ENCODE data around the gene PCDHGA1.

PCDHGA1 gene

DNA sequence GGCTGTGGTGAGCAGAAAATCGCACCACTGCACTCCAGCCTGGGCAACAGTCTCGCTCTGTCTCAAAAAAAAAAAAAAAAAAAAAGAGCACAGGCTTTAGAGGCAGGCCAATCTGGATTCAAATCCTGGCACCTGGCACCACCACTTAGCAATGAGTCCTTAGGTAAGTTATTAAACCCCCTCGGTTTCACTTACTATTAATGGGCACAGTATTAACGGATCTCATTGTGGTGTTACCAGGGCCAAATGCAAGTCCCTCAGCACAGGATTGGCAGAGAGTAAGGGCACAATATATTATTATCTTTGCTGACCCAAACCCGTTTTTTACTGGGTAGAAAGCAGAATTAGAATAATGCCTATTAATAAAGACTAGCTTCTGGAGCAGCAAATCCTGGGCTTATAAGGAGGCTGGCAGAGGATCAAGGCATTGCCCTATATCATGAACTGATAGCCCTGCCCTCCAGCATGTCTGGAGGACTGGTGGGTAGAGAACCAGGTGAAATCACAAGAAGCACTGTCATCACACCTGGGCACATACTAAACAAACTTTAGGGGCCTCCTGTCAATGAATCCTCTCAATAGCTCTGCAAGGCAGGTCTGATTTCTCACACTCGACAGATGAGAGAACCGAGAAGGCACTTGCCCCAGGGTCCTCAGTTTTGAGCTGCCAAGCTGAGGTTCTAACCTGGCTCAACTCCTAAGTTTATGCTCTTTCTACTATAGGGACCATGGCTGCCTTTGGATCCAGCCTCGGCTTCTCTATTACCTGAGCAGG, 176.3 kb downstream of the PCDHGA1 start:
- DNase-seq (ENCODE audit: low spot score), result no peak
- in situ Hi-C loops (cut with MboI; ENCODE audit: low sequenced_read_pairs, unreplicated experiment), result no loop called here
- no peak for TF ChIP-seq CTCF (IDR thresholded peaks at IDR 0.05; ENCODE audit: borderline replicate concordance, control extremely low read depth, extremely low read depth, insufficient read depth, missing control alignments)

GRCh38 chr5:141507387-141508091, 177.2 kb downstream of the PCDHGA1 start:
- DNase-seq (ENCODE audit: low spot score), result no peak
- TF ChIP-seq CTCF (IDR thresholded peaks at IDR 0.05; ENCODE audit: borderline replicate concordance, control extremely low read depth, extremely low read depth, insufficient read depth, missing control alignments), result no peak

DNA sequence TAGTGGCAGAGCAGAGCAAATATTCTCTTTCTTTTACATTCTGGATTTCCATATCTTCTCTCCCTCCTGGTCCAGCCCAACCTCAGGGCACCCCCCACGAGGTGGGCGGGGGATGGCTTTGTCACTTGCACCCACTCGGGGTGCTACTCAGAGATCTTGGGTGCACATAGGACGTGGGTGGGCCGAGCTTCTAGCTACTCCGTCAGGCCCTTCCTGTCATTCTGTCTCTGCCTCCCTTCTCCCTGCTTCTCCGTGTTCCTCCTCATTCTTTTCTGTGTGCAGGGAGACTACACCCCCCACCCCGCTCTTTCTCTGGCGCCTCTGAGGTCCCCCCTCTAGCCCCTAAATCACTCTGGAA, 178.1 kb downstream of the PCDHGA1 start:
- TF ChIP-seq CTCF (IDR thresholded peaks at IDR 0.05; ENCODE audit: borderline replicate concordance, control extremely low read depth, extremely low read depth, insufficient read depth, missing control alignments), result no peak
- in situ Hi-C loops (cut with MboI; ENCODE audit: low sequenced_read_pairs, unreplicated experiment), result no loop called here
- DNase-seq (ENCODE audit: low spot score), result no peak

More at GRCh38 chr5:141507387-141508091, 177.2 kb downstream of the PCDHGA1 start:
- in situ Hi-C loops (cut with MboI; ENCODE audit: low sequenced_read_pairs, unreplicated experiment), result no loop called here

GRCh38 chr5:141508798-141509611, 178.7 kb downstream of the PCDHGA1 start:
- in situ Hi-C loops (cut with MboI; ENCODE audit: low sequenced_read_pairs, unreplicated experiment), result no loop called here
- no peak for DNase-seq (ENCODE audit: low spot score)
- TF ChIP-seq CTCF (IDR thresholded peaks at IDR 0.05; ENCODE audit: borderline replicate concordance, control extremely low read depth, extremely low read depth, insufficient read depth, missing control alignments), result no peak

- no peak for DNase-seq (ENCODE audit: low spot score)
- in situ Hi-C loops (cut with MboI; ENCODE audit: low sequenced_read_pairs, unreplicated experiment), result no loop called here
- TF ChIP-seq CTCF (IDR thresholded peaks at IDR 0.05; ENCODE audit: borderline replicate concordance, control extremely low read depth, extremely low read depth, insufficient read depth, missing control alignments), result no peak
These were observed 179.8 kb downstream of the PCDHGA1 start for GRCh38 chr5:141510160-141510559.

- in situ Hi-C loops (cut with MboI; ENCODE audit: low sequenced_read_pairs, unreplicated experiment), result no loop called here
- no peak for DNase-seq (ENCODE audit: low spot score)
- TF ChIP-seq CTCF (IDR thresholded peaks at IDR 0.05; ENCODE audit: borderline replicate concordance, control extremely low read depth, extremely low read depth, insufficient read depth, missing control alignments), result no peak
These were observed 180.7 kb downstream of the PCDHGA1 start for GRCh38 chr5:141510850-141511601.

All from GM13976 (cell line).